A673 (cell line): ENCODE measurements around the gene EWSR1. TPM values are rescaled to one million over a fixed set of nuclear protein-coding genes. Genes with fewer than 3 reads are reported as not detected.

Source experiments
- BruUV-seq: library from RNA; stranded (reverse); fragments of 400-500 nt; replicated peaks from 2 replicates; lab custom pipeline; 2021; lab: Mats Ljungman, UMichigan
- CTCF ChIA-PET: fragments of 300-600 bp; sonication (Branson Sonifier 250); formaldehyde crosslinking; loops from one replicate; lab custom pipeline; 2022; ENCODE audit warnings: antibody characterized with exemption; lab: Charles Lee
- POLR2A ChIA-PET: fragments of 300-600 bp; sonication (Branson Sonifier 250); formaldehyde crosslinking; loops from one replicate; lab custom pipeline; 2022; ENCODE audit warnings: antibody characterized with exemption; ENCODE audit not compliant: low non-redundant PET; lab: Charles Lee
- DNase-seq: peaks from one replicate; pipeline ENCODE4 v3.0.0-alpha.2; 2015; ENCODE audit warnings: low spot score
- H3K27ac ChIP-seq: fragments of 200-600 bp; sonication (generic); 2 replicates; pipeline ENCODE4 v1.5.1; 2016; ENCODE audit warnings: mixed run types, low read depth, mild to moderate bottlenecking, mixed read lengths, antibody characterized with exemption, low read length; ENCODE audit not compliant: poor library complexity, severe bottlenecking
- H3K27me3 ChIP-seq: fragments of 200-600 bp; sonication (generic); replicated peaks from 2 replicates; pipeline ENCODE4 v1.6.1; 2017; ENCODE audit warnings: mixed run types, low read depth, mild to moderate bottlenecking, mixed read lengths, antibody characterized with exemption, low read length; ENCODE audit not compliant: insufficient read depth, poor library complexity
- H3K36me3 ChIP-seq: fragments of 200-600 bp; sonication (generic); 2 replicates; pipeline ENCODE4 v1.6.1; 2016; ENCODE audit warnings: mixed run types, mild to moderate bottlenecking, mixed read lengths, antibody characterized with exemption, low read length; ENCODE audit not compliant: insufficient read depth, poor library complexity, severe bottlenecking
- H3K4me1 ChIP-seq: fragments of 200-600 bp; sonication (generic); 2 replicates; pipeline ENCODE4 v1.6.1; 2017; ENCODE audit warnings: mixed run types, mild to moderate bottlenecking, mixed read lengths, antibody characterized with exemption, low read length; ENCODE audit not compliant: insufficient read depth, poor library complexity, severe bottlenecking
- H3K4me3 ChIP-seq: fragments of 200-600 bp; sonication (generic); 2 replicates; pipeline ENCODE4 v1.5.1; 2016; ENCODE audit warnings: low read depth, mixed run types, mild to moderate bottlenecking, mixed read lengths, low read length; ENCODE audit not compliant: poor library complexity, severe bottlenecking
- H3K9me3 ChIP-seq: fragments of 200-600 bp; sonication (generic); 2 replicates; pipeline ENCODE4 v1.6.1; 2016; ENCODE audit warnings: mixed run types, low read depth, mild to moderate bottlenecking, mixed read lengths, antibody characterized with exemption, low read length; ENCODE audit not compliant: poor library complexity, severe bottlenecking
- EZH2 ChIP-seq: fragments of 200-600 bp; sonication (generic); IDR thresholded peaks from 2 replicates; pipeline ENCODE4 v1.6.1; 2017; ENCODE audit warnings: borderline replicate concordance, low read depth, mild to moderate bottlenecking, mixed read lengths, antibody characterized with exemption, low read length; ENCODE audit not compliant: poor library complexity, severe bottlenecking
- intact Hi-C: fragments of 100-400 bp; cut with micrococcal nuclease; formaldehyde crosslinking; loops from one replicate; pipeline ENCODE4 v1.10.0; 2022; ENCODE audit not compliant: unreplicated experiment
- total RNA-seq: library from RNA; stranded (reverse); gene quantifications from 2 replicates; pipeline ENCODE4 v1.2.3, GENCODE V29; 2021
- TF ChIP-seq, protein P1 (sequence below): fragments of 300-800, 200-600 bp; sonication (generic); conservative IDR thresholded peaks from 2 replicates; pipeline ENCODE4 v1.5.1; 2017; ENCODE audit warnings: low read depth, mild to moderate bottlenecking, antibody characterized with exemption, low read length, moderate library complexity, mixed read lengths

Gene EWSR1
- total RNA-seq, 1 experiment from 2014 or later, result 358 TPM

DNA sequence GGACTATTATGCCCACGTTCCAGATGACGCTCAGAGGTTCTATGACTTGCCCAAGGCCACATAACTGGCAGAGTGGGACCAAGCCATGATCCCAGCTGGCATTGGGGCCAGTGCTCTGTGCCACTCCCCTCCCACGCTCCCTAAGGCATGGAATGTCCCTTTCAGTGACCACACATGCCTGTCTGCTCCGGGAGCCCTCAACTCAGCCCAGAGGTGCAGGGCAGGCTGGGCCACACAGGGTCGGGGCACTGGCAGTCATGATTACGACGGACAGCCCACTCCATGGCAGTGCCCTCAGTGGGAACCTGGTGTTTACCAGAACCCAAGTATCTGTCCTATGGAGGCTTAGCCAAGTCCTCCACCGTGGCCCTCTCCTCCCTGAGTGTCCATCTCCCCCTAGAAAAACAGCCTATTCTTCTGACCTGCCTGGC lies 10.3 kb upstream of the EWSR1 start:
- Histone ChIP-seq H3K36me3 (peaks cover 11% of the 10 kb centered on the region), H3K27ac (no peak overlapping the region), H3K9me3 (no peaks in the 10 kb centered on the region), H3K4me1 (no peaks in the 10 kb centered on the region), H3K4me3 (no peak overlapping the region), H3K27me3 (no peaks in the 10 kb centered on the region)
- intact Hi-C loops, result no loop called here
- POLR2A ChIA-PET, result no interaction called here
- DNase-seq, result no peak
- CTCF ChIA-PET, result no interaction called here
- no TSS peak for BruUV-seq
- no peak for TF ChIP-seq EZH2
- TF ChIP-seq, protein P1, sequence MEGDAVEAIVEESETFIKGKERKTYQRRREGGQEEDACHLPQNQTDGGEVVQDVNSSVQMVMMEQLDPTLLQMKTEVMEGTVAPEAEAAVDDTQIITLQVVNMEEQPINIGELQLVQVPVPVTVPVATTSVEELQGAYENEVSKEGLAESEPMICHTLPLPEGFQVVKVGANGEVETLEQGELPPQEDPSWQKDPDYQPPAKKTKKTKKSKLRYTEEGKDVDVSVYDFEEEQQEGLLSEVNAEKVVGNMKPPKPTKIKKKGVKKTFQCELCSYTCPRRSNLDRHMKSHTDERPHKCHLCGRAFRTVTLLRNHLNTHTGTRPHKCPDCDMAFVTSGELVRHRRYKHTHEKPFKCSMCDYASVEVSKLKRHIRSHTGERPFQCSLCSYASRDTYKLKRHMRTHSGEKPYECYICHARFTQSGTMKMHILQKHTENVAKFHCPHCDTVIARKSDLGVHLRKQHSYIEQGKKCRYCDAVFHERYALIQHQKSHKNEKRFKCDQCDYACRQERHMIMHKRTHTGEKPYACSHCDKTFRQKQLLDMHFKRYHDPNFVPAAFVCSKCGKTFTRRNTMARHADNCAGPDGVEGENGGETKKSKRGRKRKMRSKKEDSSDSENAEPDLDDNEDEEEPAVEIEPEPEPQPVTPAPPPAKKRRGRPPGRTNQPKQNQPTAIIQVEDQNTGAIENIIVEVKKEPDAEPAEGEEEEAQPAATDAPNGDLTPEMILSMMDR, result no peak

- intact Hi-C loops, result no loop called here
- peaks cover 13% of the 10 kb centered on the region for H3K36me3 ChIP-seq
- H3K4me1 ChIP-seq, result no peaks in the 10 kb centered on the region
- ChIA-PET CTCF (no interaction called here), POLR2A (no interaction called here)
- H3K9me3 ChIP-seq, result no peaks in the 10 kb centered on the region
- TF ChIP-seq EZH2, result no peak
- TF ChIP-seq, protein P1, result no peak
- no peaks in the 10 kb centered on the region for H3K27me3 ChIP-seq
- H3K27ac ChIP-seq, result no peak overlapping the region
- no peak overlapping the region for H3K4me3 ChIP-seq
- BruUV-seq, result no TSS peak
- no peak for DNase-seq
Measured at GRCh38 chr22:29258407-29259252, 9.4 kb upstream of the EWSR1 start.

DNA sequence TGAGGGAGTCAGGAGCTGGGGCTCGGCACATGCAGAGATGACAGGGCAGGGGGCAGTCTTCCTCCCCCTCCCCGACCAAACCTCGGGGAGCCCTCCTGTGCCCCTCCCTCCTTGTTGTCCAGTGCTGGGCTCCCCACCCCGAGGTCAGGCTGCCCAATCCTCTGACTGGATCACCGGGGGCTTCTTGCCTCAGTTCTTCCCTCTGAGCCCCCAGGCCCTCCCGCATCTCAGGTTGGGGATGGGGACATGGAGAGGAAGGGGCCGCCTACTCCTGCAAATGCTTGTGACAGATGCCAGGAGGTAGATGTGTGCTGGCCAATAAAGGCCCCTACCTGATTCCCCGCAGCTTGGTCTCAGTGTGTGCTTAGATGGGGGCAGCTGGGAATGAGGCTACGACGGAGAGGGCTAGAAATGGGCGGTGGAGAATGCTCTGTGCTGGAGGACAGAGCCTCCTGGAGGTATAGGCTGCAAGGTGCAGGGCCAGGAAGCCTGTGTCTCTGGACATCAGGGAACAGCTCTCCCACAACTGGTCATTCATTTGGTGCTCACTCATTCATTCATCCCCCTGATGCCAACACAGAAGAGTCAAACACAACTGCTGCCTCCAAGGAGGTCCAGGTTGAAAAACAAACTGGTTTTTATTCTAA lies 8.7 kb upstream of the EWSR1 start:
- Histone ChIP-seq H3K27ac (no peak overlapping the region), H3K9me3 (no peaks in the 10 kb centered on the region), H3K36me3 (peaks cover 20% of the 10 kb centered on the region), H3K4me3 (no peak overlapping the region), H3K27me3 (no peaks in the 10 kb centered on the region), H3K4me1 (no peaks in the 10 kb centered on the region)
- intact Hi-C loops, result no loop called here
- ChIA-PET POLR2A (no interaction called here), CTCF (no interaction called here)
- no peak for DNase-seq
- BruUV-seq, result no TSS peak
- no peak for TF ChIP-seq EZH2
- TF ChIP-seq, protein P1, result 0 out of 2 replicates have a peak, but pooled peaks have one; percentile 11
